Heart left ventricle (tissue), 13 donors: Measurements from ENCODE around the gene VEGFB.

Source experiments
- POLR2A ChIP-seq, 2 donors: fragments of 450-650 bp; IDR thresholded peaks; one replicate each; pipeline ENCODE4 v1.6.1; 2017; ENCODE audit warnings: antibody characterized with exemption in 2 of 2, mild to moderate bottlenecking in 2 of 2, moderate library complexity in 2 of 2
- TF ChIP-seq, protein P1 (sequence below), 12 donors: fragments of 200-600 bp; sonication (generic) in 4 of 12; IDR thresholded peaks; one replicate each; pipeline versions ENCODE4 v1.5.0 to v1.8.0; 2018 to 2022; ENCODE audit warnings: antibody characterized with exemption in 12 of 12, mild to moderate bottlenecking in 5 of 12
- donor health status: ischemic (EF 13 %, LVEDD 7.1; RV severe dilation, severe dysfunction).
- donor health status: DM: no; HTN: yes; CAD: no.
- donor health status: DM: no; HTN: no; CAD: no.
- donor health status: ischemic (EF 25% LVEDD 6.9; RV normal size, moderate dysfunction).
- donor health status: ischemic (EF 25% LVEDD 5.7; RV mildly dilated, moderate dysfunction).
- donor health status: ischemic (EF 35%, LVEDD 5.7; RV mildly dilated, moderate dysfunction).
- donor health status: nonischemic (EF 11% LVEDD 7.7; RV severe dilation, severe dysfunction).
- donor health status: DM: yes; HTN: yes; CAD: no.
- donor health status: PGD.
- donor health status: ischemic (EF 29% LVEDD 5.4; RV normal size, mild dysfunction).
- donor health status: nonischemic (EF 23%, LVEDD 6.1; RV moderate dilation, normal function).

- TF ChIP-seq, protein P1, sequence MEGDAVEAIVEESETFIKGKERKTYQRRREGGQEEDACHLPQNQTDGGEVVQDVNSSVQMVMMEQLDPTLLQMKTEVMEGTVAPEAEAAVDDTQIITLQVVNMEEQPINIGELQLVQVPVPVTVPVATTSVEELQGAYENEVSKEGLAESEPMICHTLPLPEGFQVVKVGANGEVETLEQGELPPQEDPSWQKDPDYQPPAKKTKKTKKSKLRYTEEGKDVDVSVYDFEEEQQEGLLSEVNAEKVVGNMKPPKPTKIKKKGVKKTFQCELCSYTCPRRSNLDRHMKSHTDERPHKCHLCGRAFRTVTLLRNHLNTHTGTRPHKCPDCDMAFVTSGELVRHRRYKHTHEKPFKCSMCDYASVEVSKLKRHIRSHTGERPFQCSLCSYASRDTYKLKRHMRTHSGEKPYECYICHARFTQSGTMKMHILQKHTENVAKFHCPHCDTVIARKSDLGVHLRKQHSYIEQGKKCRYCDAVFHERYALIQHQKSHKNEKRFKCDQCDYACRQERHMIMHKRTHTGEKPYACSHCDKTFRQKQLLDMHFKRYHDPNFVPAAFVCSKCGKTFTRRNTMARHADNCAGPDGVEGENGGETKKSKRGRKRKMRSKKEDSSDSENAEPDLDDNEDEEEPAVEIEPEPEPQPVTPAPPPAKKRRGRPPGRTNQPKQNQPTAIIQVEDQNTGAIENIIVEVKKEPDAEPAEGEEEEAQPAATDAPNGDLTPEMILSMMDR (IDR thresholded peaks at IDR 0.05), result no peak
- no peak for TF ChIP-seq POLR2A (IDR thresholded peaks at IDR 0.05)
These were observed 53.4 kb downstream of the VEGFB start for GRCh38 chr11:64287676-64288352.
